Esophagus squamous epithelium (tissue), 4 donors: ENCODE measurements around the gene SLC26A11.

Experiments used
- CTCF ChIP-seq, 6 experiments: fragments of 450-650 bp in 4 of 6; fragments of 200-600 bp in 2 of 6; sonication (generic) in 2 of 6; IDR thresholded peaks; one replicate each; pipeline ENCODE4 v1.5.1; 2016 to 2019; ENCODE audit warnings: antibody characterized with exemption in 6 of 6, mild to moderate bottlenecking in 4 of 6, moderate library complexity in 4 of 6
- POLR2A ChIP-seq, 4 donors: fragments of 450-650 bp; IDR thresholded peaks; one replicate each; pipeline ENCODE4 v1.6.1; 2017; ENCODE audit warnings: antibody characterized with exemption in 4 of 4, mild to moderate bottlenecking in 4 of 4, moderate library complexity in 3 of 4

GRCh38 chr17:80297996-80298560 lies 77.9 kb downstream of the SLC26A11 start:
- TF ChIP-seq CTCF (IDR thresholded peaks at IDR 0.05) (no peak), POLR2A (IDR thresholded peaks at IDR 0.05) (no peak)
